ENCODE results near the gene TOMM5.

TOMM5 gene

DNA sequence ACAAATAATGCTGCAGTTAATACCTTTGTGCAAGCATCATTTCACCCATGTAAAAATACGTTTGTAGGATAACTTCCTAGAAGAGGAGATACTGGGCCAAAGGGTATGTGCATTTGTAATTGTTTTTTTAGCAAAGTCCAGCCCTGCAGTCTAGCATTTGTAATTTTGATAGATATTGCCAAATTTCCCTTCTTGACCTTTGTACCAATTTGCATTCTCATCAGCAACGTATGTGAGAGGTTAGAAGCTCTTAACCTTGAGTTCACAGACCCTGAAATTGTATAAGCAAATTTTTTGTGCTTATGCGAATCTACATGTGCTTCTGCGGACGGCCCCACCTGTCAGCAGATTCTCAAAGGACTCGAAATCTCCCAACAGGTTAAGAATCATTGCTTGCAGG, 18.6 kb upstream of the TOMM5 start:
- no peak overlapping the region for H3K27ac ChIP-seq
- TF ChIP-seq ZFX (IDR thresholded peaks at IDR 0.05) = no peak
- TF ChIP-seq, protein P1, sequence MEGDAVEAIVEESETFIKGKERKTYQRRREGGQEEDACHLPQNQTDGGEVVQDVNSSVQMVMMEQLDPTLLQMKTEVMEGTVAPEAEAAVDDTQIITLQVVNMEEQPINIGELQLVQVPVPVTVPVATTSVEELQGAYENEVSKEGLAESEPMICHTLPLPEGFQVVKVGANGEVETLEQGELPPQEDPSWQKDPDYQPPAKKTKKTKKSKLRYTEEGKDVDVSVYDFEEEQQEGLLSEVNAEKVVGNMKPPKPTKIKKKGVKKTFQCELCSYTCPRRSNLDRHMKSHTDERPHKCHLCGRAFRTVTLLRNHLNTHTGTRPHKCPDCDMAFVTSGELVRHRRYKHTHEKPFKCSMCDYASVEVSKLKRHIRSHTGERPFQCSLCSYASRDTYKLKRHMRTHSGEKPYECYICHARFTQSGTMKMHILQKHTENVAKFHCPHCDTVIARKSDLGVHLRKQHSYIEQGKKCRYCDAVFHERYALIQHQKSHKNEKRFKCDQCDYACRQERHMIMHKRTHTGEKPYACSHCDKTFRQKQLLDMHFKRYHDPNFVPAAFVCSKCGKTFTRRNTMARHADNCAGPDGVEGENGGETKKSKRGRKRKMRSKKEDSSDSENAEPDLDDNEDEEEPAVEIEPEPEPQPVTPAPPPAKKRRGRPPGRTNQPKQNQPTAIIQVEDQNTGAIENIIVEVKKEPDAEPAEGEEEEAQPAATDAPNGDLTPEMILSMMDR (conservative IDR thresholded peaks at IDR 0.05) = no peak

DNA sequence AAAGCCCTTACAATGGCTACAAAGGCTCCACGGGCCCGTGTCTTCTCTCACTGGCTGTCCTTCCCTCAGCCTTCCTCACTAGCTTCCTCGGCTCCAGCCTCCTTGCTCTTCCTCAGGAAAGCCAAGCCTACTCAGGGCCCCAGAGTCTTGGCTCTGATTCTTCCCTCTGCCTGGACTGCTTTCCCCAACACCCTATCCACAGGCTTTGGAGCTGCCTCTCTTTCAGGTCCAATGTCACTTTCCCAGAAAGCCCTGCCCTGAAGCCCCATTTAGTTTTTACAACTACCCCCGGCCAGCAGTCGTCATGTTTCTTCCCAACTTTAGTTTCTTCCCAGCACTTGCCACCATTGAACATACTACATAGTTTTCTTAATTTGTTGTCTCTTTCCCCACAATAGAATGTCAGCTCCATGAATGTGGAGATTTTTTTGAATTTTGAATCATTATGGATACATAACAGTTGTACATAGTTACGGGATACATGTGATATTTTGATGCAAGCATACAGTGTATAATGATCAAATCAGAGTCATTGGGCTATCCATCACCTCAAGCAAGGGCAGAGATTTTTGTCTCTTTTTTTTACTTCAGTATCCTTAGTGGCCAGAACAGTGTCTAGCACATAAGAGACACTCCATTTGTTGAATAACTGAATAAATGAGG, 17.5 kb upstream of the TOMM5 start:
- TF ChIP-seq ZFX (IDR thresholded peaks at IDR 0.05) = no peak
- TF ChIP-seq, protein P1 (conservative IDR thresholded peaks at IDR 0.05) = no peak
- no peak overlapping the region for H3K27ac ChIP-seq

DNA sequence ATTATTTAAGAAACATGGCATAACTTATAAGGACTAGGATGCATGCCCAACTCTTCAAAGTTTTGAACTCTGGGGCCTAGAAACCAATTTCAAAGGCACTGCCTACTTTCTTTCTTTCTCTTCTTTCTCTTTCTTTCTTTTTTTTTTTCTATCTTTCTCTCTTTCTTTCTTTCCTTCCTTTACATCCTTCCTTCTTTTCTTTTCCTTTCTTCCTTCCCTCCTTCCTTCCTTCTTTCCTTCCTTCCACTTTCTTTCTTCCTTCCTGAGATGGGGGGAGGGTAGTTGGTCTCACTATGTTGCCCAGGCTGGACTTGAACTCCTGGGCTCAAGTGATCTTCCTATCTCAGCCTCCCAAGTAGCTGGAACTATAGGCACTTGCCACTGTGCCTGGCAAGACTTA, 15.9 kb upstream of the TOMM5 start:
- no peak for TF ChIP-seq ZFX (IDR thresholded peaks at IDR 0.05)
- TF ChIP-seq, protein P1 (conservative IDR thresholded peaks at IDR 0.05) = no peak
- no peak overlapping the region for H3K27ac ChIP-seq

DNA sequence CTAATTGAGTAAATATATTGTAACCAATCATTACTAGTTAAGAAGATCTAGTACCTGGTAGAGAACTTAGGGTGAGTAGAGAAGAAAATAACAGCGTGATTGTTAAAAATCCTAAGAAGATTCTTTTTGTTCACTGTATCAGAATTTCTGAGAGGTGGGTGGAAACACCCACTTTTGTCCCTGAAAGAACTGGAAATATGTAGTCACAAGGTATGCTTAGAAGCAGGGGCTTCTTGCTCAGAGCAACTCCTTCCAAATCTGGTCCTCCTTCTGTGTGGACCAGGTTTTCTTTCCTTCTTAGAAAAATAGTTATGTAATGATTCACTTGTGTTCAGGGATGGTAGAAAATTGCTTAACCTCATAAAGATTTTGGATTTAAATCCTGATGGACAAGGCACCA, 11.9 kb upstream of the TOMM5 start:
- TF ChIP-seq, protein P1 (conservative IDR thresholded peaks at IDR 0.05) = no peak
- TF ChIP-seq ZFX (IDR thresholded peaks at IDR 0.05) = no peak
- no peak overlapping the region; the same call in 1 of the 2 replicates for H3K27ac ChIP-seq

DNA sequence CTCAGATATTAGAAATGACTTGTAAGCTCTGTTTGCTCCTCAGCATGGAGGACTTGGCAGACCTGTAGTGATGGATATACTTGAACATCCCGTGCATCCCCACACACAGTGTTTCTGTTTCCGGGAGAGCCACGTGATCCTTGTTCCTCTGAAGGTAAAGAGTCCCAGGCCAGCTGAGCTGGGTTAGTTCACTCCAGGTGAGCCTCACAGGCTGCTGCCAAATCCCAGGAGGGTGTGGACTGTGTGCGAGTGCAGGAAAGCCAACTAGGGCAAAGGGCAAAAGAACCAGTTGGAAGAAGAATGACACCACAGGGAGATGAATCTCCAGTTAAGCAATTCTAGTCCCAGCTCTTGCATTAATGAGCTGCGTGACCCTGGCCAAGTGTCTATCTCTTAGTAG, 10.4 kb upstream of the TOMM5 start:
- TF ChIP-seq, protein P1 (conservative IDR thresholded peaks at IDR 0.05) = no peak
- no peak for TF ChIP-seq ZFX (IDR thresholded peaks at IDR 0.05)
- peak overlapping the region; percentile 90 for H3K27ac ChIP-seq

DNA sequence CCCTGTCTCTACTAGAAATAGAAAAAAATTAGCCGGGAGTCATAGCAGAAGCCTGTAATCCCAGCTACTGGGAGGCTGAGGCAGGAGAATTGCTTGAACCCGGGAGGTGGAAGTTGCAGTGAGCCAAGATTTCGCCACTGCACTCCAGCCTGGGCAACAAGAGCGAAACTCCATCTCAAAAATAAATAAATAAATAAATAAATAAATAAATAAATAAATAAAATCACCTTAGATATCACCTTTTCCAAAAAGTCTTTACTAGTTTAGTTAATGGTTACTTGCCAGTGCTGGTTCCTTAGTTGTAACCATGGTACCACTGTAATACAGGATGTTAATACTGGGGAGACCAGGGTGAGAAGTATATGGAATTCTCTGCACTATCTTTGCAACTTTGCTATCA, 9.7 kb upstream of the TOMM5 start:
- H3K27ac ChIP-seq = peak overlapping the region; percentile 63

DNA sequence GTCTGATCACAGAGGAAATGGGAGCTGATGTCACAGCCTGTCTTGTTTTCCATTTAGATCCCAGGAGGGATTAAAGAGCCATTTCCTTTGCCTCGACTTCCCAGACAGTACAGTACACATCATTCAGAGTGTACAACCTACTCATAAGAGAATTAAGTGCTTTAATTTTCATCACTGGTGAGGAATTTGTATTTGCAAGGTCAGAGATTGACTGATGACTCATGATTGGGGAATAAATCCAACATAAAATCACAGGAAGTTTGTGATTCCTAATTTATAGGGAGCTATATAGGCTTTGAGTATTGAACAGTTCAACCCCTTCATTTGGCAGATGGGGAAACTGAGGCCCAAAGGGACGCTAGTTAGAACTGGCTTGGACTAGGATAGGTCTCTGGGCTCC, 4.1 kb upstream of the TOMM5 start:
- TF ChIP-seq ZFX (IDR thresholded peaks at IDR 0.05) = no peak
- no peak overlapping the region for H3K27ac ChIP-seq

DNA sequence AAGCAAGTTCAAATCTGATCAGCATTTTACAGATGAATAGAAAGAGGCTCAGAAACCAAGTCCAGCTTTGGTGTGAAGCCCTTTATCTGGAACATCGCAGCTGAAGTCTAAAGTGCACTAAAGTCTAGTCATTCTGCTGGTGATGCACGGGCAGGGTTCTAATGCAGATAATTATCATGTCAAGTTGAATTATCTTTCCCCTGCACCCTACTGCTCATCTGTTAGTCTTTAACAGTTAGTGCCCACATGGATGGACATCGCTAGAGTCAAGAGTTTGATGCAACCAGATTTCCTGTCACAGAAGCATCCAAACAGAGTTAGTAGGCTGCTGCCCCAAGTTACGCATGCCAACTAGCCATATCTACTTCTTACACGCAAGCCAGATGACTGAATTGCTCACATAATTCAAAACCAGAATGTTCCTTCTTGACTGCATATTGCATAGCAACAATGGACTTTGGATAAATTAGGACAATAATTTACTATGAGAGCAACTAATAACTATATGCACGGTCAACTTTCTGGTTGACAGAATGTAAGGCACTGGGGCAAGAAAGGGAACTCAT, 1.6 kb upstream of the TOMM5 start:
- TF ChIP-seq, protein P1 (conservative IDR thresholded peaks at IDR 0.05) = no peak
- TF ChIP-seq ZFX (IDR thresholded peaks at IDR 0.05) = no peak
- H3K27ac ChIP-seq = no peak overlapping the region
